Sigmoid colon (tissue), 4 donors: ENCODE results near the gene TRIM59.

Source experiments
- EP300 ChIP-seq, 4 donors: sonication (generic); formaldehyde crosslinking; IDR thresholded peaks; one replicate each; pipeline ENCODE4 v1.6.1; 2017; ENCODE audit warnings: antibody characterized with exemption in 4 of 4
- POLR2A ChIP-seq, 2 donors: fragments of 450-650 bp; IDR thresholded peaks; one replicate each; pipeline ENCODE4 v1.6.1; 2016; ENCODE audit warnings: antibody characterized with exemption in 2 of 2, mild to moderate bottlenecking in 2 of 2, moderate library complexity in 2 of 2
- POLR2AphosphoS5 ChIP-seq, 4 donors: sonication (generic); formaldehyde crosslinking; IDR thresholded peaks; one replicate each; pipeline ENCODE4 v1.6.1; 2017; ENCODE audit warnings: antibody characterized with exemption in 4 of 4
- TF ChIP-seq, protein P1 (sequence below), 4 experiments: fragments of 450-650 bp in 3 of 4; fragments of 200-600 bp in 1 of 4; IDR thresholded peaks; one replicate each; pipeline ENCODE4 v1.5.1; 2016 to 2019; ENCODE audit warnings: antibody characterized with exemption in 4 of 4, mild to moderate bottlenecking in 3 of 4, moderate library complexity in 2 of 4

DNA sequence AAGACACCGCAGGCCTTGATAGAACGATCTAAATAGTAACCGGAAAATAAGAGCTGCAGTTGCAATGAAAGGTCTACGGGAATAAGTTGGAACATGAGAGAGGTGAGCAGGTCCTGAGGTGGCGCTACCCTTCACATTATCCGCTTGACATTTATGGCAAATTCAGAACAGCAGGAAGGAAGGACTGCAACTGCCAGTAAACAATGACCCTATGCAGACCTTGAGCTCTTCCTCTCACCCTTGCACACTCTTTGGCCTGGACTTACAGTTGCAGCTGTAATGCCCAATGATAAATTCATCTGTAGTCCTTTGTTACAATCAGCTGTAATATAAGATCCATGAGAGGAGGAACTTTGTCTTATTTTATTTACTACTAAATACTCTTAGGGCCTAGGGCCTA is 32.3 kb upstream of the TRIM59 start:
- TF ChIP-seq POLR2AphosphoS5 (IDR thresholded peaks at IDR 0.05): no peak
- TF ChIP-seq, protein P1, sequence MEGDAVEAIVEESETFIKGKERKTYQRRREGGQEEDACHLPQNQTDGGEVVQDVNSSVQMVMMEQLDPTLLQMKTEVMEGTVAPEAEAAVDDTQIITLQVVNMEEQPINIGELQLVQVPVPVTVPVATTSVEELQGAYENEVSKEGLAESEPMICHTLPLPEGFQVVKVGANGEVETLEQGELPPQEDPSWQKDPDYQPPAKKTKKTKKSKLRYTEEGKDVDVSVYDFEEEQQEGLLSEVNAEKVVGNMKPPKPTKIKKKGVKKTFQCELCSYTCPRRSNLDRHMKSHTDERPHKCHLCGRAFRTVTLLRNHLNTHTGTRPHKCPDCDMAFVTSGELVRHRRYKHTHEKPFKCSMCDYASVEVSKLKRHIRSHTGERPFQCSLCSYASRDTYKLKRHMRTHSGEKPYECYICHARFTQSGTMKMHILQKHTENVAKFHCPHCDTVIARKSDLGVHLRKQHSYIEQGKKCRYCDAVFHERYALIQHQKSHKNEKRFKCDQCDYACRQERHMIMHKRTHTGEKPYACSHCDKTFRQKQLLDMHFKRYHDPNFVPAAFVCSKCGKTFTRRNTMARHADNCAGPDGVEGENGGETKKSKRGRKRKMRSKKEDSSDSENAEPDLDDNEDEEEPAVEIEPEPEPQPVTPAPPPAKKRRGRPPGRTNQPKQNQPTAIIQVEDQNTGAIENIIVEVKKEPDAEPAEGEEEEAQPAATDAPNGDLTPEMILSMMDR (IDR thresholded peaks at IDR 0.05): no peak
- no peak for TF ChIP-seq POLR2A (IDR thresholded peaks at IDR 0.05)
- no peak for TF ChIP-seq EP300 (IDR thresholded peaks at IDR 0.05)
